ENCODE results near the gene ANKRD33B. TPM values are rescaled to one million over a fixed set of nuclear protein-coding genes. Genes with fewer than 3 reads are reported as not detected.

The ANKRD33B gene
- total and polyA plus RNA-seq, 2 of the 8 experiments (the other 6 are each of a cell fraction or from before 2014, with no cell fraction given), result 6.9 to 20.6 TPM

- no peak for TF ChIP-seq CHD7 (IDR thresholded peaks at IDR 0.05; ENCODE audit: insufficient replicate concordance, low read length)
- no peak for TF ChIP-seq PHF8 (conservative IDR thresholded peaks at IDR 0.05; ENCODE audit: low read depth, low read length)
- TF ChIP-seq HDAC6 (IDR thresholded peaks at IDR 0.05; ENCODE audit: low read depth, low read length), result no peak
- TF ChIP-seq SP2 (IDR thresholded peaks at IDR 0.05; ENCODE audit: low read length), result no peak
Observed at GRCh38 chr5:10542055-10542550, 21.8 kb upstream of the ANKRD33B start (continued).
